Stimulated activated memory B cell treated with anti-CD40 and anti-IgM and Interleukin-4, amounts not matched to agents 10 μg/mL and 1 μg/mL and 100 μg/mL, for 72 hours (primary cell): ENCODE measurements around the gene FBXW11.

Source experiments
- ATAC-seq: fragments of 150-1000 bp; cut with Tn5 transposase; 2 replicates; pipeline ENCODE4 v1.10.0; 2021
- H3K27ac Mint-ChIP-seq: one replicate; pipeline ENCODE4 v1.8.0; 2022; ENCODE audit warnings: mild to moderate bottlenecking, mixed read lengths
- H3K27me3 Mint-ChIP-seq: one replicate; pipeline ENCODE4 v1.8.0; 2022; ENCODE audit warnings: mixed read lengths
- H3K36me3 Mint-ChIP-seq: one replicate; pipeline ENCODE4 v1.8.0; 2022; ENCODE audit warnings: mixed read lengths
- H3K4me1 Mint-ChIP-seq: one replicate; pipeline ENCODE4 v1.8.0; 2022; ENCODE audit warnings: mixed read lengths
- H3K4me3 Mint-ChIP-seq: one replicate; pipeline ENCODE4 v1.8.0; 2022; ENCODE audit warnings: mild to moderate bottlenecking, moderate library complexity, mixed read lengths
- H3K9me3 Mint-ChIP-seq: one replicate; pipeline ENCODE4 v1.8.0; 2022; ENCODE audit warnings: mixed read lengths

The FBXW11 gene

GRCh38 chr5:172004824-172005237 lies 1.6 kb downstream of the FBXW11 start:
- ATAC-seq, result no peak
- Mint-ChIP-seq H3K9me3 (no peaks in the 10 kb centered on the region), H3K27ac (peak overlapping the region; percentile 96), H3K36me3 (peaks cover 16% of the 10 kb centered on the region), H3K27me3 (no peaks in the 10 kb centered on the region), H3K4me1 (peaks cover 68% of the 10 kb centered on the region), H3K4me3 (peak overlapping the region; percentile 90)

- peak overlapping the region; percentile 57 for H3K4me3 Mint-ChIP-seq
- peaks cover 74% of the 10 kb centered on the region for H3K4me1 Mint-ChIP-seq
- H3K27ac Mint-ChIP-seq, result peak overlapping the region; percentile 83
- peaks cover 19% of the 10 kb centered on the region for H3K36me3 Mint-ChIP-seq
- no peaks in the 10 kb centered on the region for H3K27me3 Mint-ChIP-seq
- no peaks in the 10 kb centered on the region for H3K9me3 Mint-ChIP-seq
- no peak for ATAC-seq
These were observed 2.7 kb downstream of the FBXW11 start for GRCh38 chr5:172003746-172004145.

- Mint-ChIP-seq H3K4me3 (no peak overlapping the region), H3K27me3 (no peaks in the 10 kb centered on the region), H3K27ac (peak overlapping the region; percentile 83)
These were observed 3.5 kb downstream of the FBXW11 start for GRCh38 chr5:172002840-172003512.

GRCh38 chr5:172002310-172002709 lies 4.1 kb downstream of the FBXW11 start:
- no peaks in the 10 kb centered on the region for H3K27me3 Mint-ChIP-seq
- no peaks in the 10 kb centered on the region for H3K9me3 Mint-ChIP-seq
- H3K27ac Mint-ChIP-seq, result peak overlapping the region; percentile 83
- no peak overlapping the region for H3K4me3 Mint-ChIP-seq
- peaks cover 21% of the 10 kb centered on the region for H3K36me3 Mint-ChIP-seq
- H3K4me1 Mint-ChIP-seq, result peaks cover 75% of the 10 kb centered on the region
- ATAC-seq, result no peak

More at GRCh38 chr5:172002840-172003512, 3.5 kb downstream of the FBXW11 start:
- peaks cover 75% of the 10 kb centered on the region for H3K4me1 Mint-ChIP-seq
- peaks cover 19% of the 10 kb centered on the region for H3K36me3 Mint-ChIP-seq
- no peaks in the 10 kb centered on the region for H3K9me3 Mint-ChIP-seq
- no peak for ATAC-seq

GRCh38 chr5:171999877-172000276 lies 6.6 kb downstream of the FBXW11 start:
- peaks cover 82% of the 10 kb centered on the region for H3K4me1 Mint-ChIP-seq
- H3K27ac Mint-ChIP-seq, result peak overlapping the region; percentile 83
- peaks cover 25% of the 10 kb centered on the region for H3K36me3 Mint-ChIP-seq
- peak; percentile 88 for ATAC-seq
- H3K4me3 Mint-ChIP-seq, result peak overlapping the region; percentile 66
- H3K9me3 Mint-ChIP-seq, result no peaks in the 10 kb centered on the region
- no peaks in the 10 kb centered on the region for H3K27me3 Mint-ChIP-seq

- Mint-ChIP-seq H3K9me3 (no peaks in the 10 kb centered on the region), H3K27me3 (no peaks in the 10 kb centered on the region), H3K36me3 (peaks cover 25% of the 10 kb centered on the region), H3K4me1 (peaks cover 81% of the 10 kb centered on the region), H3K4me3 (no peak overlapping the region), H3K27ac (peak overlapping the region; percentile 83)
- ATAC-seq, result no peak
These were observed 7.3 kb downstream of the FBXW11 start for GRCh38 chr5:171999100-171999499.

- Mint-ChIP-seq H3K4me1 (peaks cover 78% of the 10 kb centered on the region), H3K27ac (no peak overlapping the region), H3K36me3 (peaks cover 45% of the 10 kb centered on the region), H3K9me3 (no peaks in the 10 kb centered on the region), H3K27me3 (no peaks in the 10 kb centered on the region), H3K4me3 (no peak overlapping the region)
- no peak for ATAC-seq
These were observed 9.4 kb downstream of the FBXW11 start for GRCh38 chr5:171997011-171997410.

GRCh38 chr5:171992813-171993212 lies 13.6 kb downstream of the FBXW11 start:
- H3K4me1 Mint-ChIP-seq, result peaks cover 68% of the 10 kb centered on the region
- H3K27me3 Mint-ChIP-seq, result no peaks in the 10 kb centered on the region
- H3K9me3 Mint-ChIP-seq, result no peaks in the 10 kb centered on the region
- ATAC-seq, result no peak
- peak overlapping the region; percentile 68 for H3K27ac Mint-ChIP-seq
- H3K4me3 Mint-ChIP-seq, result no peak overlapping the region
- H3K36me3 Mint-ChIP-seq, result peaks cover 67% of the 10 kb centered on the region

GRCh38 chr5:171992305-171992704 lies 14.1 kb downstream of the FBXW11 start:
- Mint-ChIP-seq H3K4me3 (no peak overlapping the region), H3K9me3 (no peaks in the 10 kb centered on the region), H3K4me1 (peaks cover 68% of the 10 kb centered on the region), H3K36me3 (peaks cover 70% of the 10 kb centered on the region), H3K27ac (no peak overlapping the region), H3K27me3 (no peaks in the 10 kb centered on the region)
- ATAC-seq, result no peak

GRCh38 chr5:171990713-171991015 lies 15.8 kb downstream of the FBXW11 start:
- no peak overlapping the region for H3K27ac Mint-ChIP-seq
- peaks cover 63% of the 10 kb centered on the region for H3K36me3 Mint-ChIP-seq
- peaks cover 62% of the 10 kb centered on the region for H3K4me1 Mint-ChIP-seq
- no peak overlapping the region for H3K4me3 Mint-ChIP-seq
- no peaks in the 10 kb centered on the region for H3K9me3 Mint-ChIP-seq
- no peaks in the 10 kb centered on the region for H3K27me3 Mint-ChIP-seq
- no peak for ATAC-seq

- no peak overlapping the region for H3K4me3 Mint-ChIP-seq
- H3K4me1 Mint-ChIP-seq, result peaks cover 59% of the 10 kb centered on the region
- H3K9me3 Mint-ChIP-seq, result no peaks in the 10 kb centered on the region
- peaks cover 63% of the 10 kb centered on the region for H3K36me3 Mint-ChIP-seq
- no peaks in the 10 kb centered on the region for H3K27me3 Mint-ChIP-seq
- ATAC-seq, result no peak
- peak overlapping the region; percentile 41 for H3K27ac Mint-ChIP-seq
These were observed 16.3 kb downstream of the FBXW11 start for GRCh38 chr5:171989946-171990712.

- H3K4me3 Mint-ChIP-seq, result peak overlapping the region; percentile 8
- ATAC-seq, result peak; percentile 70
- H3K27ac Mint-ChIP-seq, result peak overlapping the region; percentile 41
- H3K4me1 Mint-ChIP-seq, result peaks cover 60% of the 10 kb centered on the region
- no peaks in the 10 kb centered on the region for H3K9me3 Mint-ChIP-seq
- peaks cover 63% of the 10 kb centered on the region for H3K36me3 Mint-ChIP-seq
- no peaks in the 10 kb centered on the region for H3K27me3 Mint-ChIP-seq
These were observed 17.2 kb downstream of the FBXW11 start for GRCh38 chr5:171989276-171989675.

GRCh38 chr5:171986772-171987171 lies 19.7 kb downstream of the FBXW11 start:
- peaks cover 67% of the 10 kb centered on the region for H3K4me1 Mint-ChIP-seq
- H3K4me3 Mint-ChIP-seq, result no peak overlapping the region
- H3K9me3 Mint-ChIP-seq, result no peaks in the 10 kb centered on the region
- no peaks in the 10 kb centered on the region for H3K27me3 Mint-ChIP-seq
- no peak for ATAC-seq
- peaks cover 43% of the 10 kb centered on the region for H3K36me3 Mint-ChIP-seq
- H3K27ac Mint-ChIP-seq, result peak overlapping the region; percentile 39

GRCh38 chr5:171984748-171985419 lies 21.6 kb downstream of the FBXW11 start:
- Mint-ChIP-seq H3K27me3 (no peaks in the 10 kb centered on the region), H3K27ac (peak overlapping the region; percentile 6), H3K36me3 (peaks cover 38% of the 10 kb centered on the region), H3K9me3 (no peaks in the 10 kb centered on the region), H3K4me1 (peaks cover 70% of the 10 kb centered on the region), H3K4me3 (no peak overlapping the region)
- peak; percentile 58 for ATAC-seq

GRCh38 chr5:171981847-171982246 lies 24.6 kb downstream of the FBXW11 start:
- peaks cover 65% of the 10 kb centered on the region for H3K4me1 Mint-ChIP-seq
- peaks cover 40% of the 10 kb centered on the region for H3K36me3 Mint-ChIP-seq
- H3K4me3 Mint-ChIP-seq, result no peak overlapping the region
- ATAC-seq, result no peak
- no peaks in the 10 kb centered on the region for H3K27me3 Mint-ChIP-seq
- no peaks in the 10 kb centered on the region for H3K9me3 Mint-ChIP-seq
- peak overlapping the region; percentile 67 for H3K27ac Mint-ChIP-seq
